Loucy (cell line): ENCODE data around the gene SRD5A1.
A peak's percentile ranks its signal among the peaks of the same experiment; 100 is the strongest.

ENCODE experiments used
- H2AFZ ChIP-seq: fragments of 200-600 bp; sonication (generic); 2 replicates; pipeline ENCODE4 v1.6.0; 2016; ENCODE audit warnings: antibody characterized with exemption, mild to moderate bottlenecking, low read length, moderate library complexity
- H3F3A ChIP-seq: fragments of 200-600 bp; 2 replicates; pipeline ENCODE4 v1.6.0; 2016; ENCODE audit warnings: antibody characterized with exemption, low read depth, mild to moderate bottlenecking
- H3K27me3 ChIP-seq: fragments of 200-600 bp; sonication (generic); 2 replicates; pipeline ENCODE4 v1.6.1; 2014; ENCODE audit warnings: low read length, mild to moderate bottlenecking; ENCODE audit not compliant: insufficient read depth, poor library complexity, severe bottlenecking
- H3K36me3 ChIP-seq: fragments of 200-600 bp; sonication (generic); 2 replicates; pipeline ENCODE4 v1.6.1; 2016; ENCODE audit warnings: low read length; ENCODE audit not compliant: insufficient read depth
- H3K4me1 ChIP-seq: fragments of 200-600 bp; sonication (generic); 2 replicates; pipeline ENCODE4 v1.5.1; 2014; ENCODE audit warnings: low read length, mild to moderate bottlenecking; ENCODE audit not compliant: insufficient read depth, poor library complexity, severe bottlenecking
- H3K4me2 ChIP-seq: fragments of 200-600 bp; sonication (generic); 2 replicates; pipeline ENCODE4 v1.6.0; 2014; ENCODE audit warnings: antibody characterized with exemption, low read length, low read depth, mild to moderate bottlenecking; ENCODE audit not compliant: poor library complexity, severe bottlenecking
- H3K4me3 ChIP-seq: fragments of 200-600 bp; sonication (generic); 2 replicates; pipeline ENCODE4 v1.5.1; 2014; ENCODE audit warnings: low read length, mild to moderate bottlenecking, mixed read lengths; ENCODE audit not compliant: poor library complexity, severe bottlenecking
- H3K79me2 ChIP-seq: fragments of 200-600 bp; sonication (generic); 2 replicates; pipeline ENCODE4 v1.6.1; 2014; ENCODE audit warnings: low read length; ENCODE audit not compliant: insufficient read depth
- H3K9ac ChIP-seq: fragments of 200-600 bp; sonication (generic); 2 replicates; pipeline ENCODE4 v1.6.0; 2014; ENCODE audit warnings: mild to moderate bottlenecking, low read depth, low read length, moderate library complexity; ENCODE audit not compliant: poor library complexity, severe bottlenecking
- H3K9me2 ChIP-seq: fragments of 200-600 bp; sonication (generic); replicated peaks from 2 replicates; pipeline ENCODE4 v1.6.1; 2016; ENCODE audit warnings: low read depth, low read length, mixed read lengths
- H3K9me3 ChIP-seq: fragments of 200-600 bp; sonication (generic); 2 replicates; pipeline ENCODE4 v1.6.1; 2014; ENCODE audit warnings: mild to moderate bottlenecking, antibody characterized with exemption, low read length, low read depth; ENCODE audit not compliant: insufficient read depth
- H4K20me1 ChIP-seq: fragments of 200-600 bp; sonication (generic); 2 replicates; pipeline ENCODE4 v1.6.0; 2014; ENCODE audit warnings: antibody characterized with exemption, low read length, mild to moderate bottlenecking; ENCODE audit not compliant: insufficient read depth, poor library complexity, severe bottlenecking
- CTCF ChIP-seq: fragments of 200-600 bp; sonication (generic); conservative IDR thresholded peaks from 2 replicates; pipeline ENCODE4 v1.5.1; 2014; ENCODE audit warnings: mild to moderate bottlenecking, antibody characterized with exemption, low read length
- EZH2phosphoT487 ChIP-seq: fragments of 200-600 bp; IDR thresholded peaks from 2 replicates; pipeline ENCODE4 v1.6.1; 2018; ENCODE audit warnings: antibody characterized with exemption, mild to moderate bottlenecking, moderate library complexity, borderline replicate concordance

Gene SRD5A1

GRCh38 chr5:6623941-6624340 lies 9.3 kb upstream of the SRD5A1 start:
- Histone ChIP-seq H3F3A (no peaks in the 10 kb centered on the region), H3K9me2 (no peaks in the 10 kb centered on the region), H3K4me1 (no peaks in the 10 kb centered on the region), H3K36me3 (peaks cover 70% of the 10 kb centered on the region), H3K27me3 (no peaks in the 10 kb centered on the region), H2AFZ (no peak overlapping the region), H3K4me2 (no peak overlapping the region), H4K20me1 (peaks cover 31% of the 10 kb centered on the region), H3K79me2 (peaks cover 63% of the 10 kb centered on the region), H3K9ac (no peak overlapping the region), H3K9me3 (no peaks in the 10 kb centered on the region), H3K4me3 (no peak overlapping the region)
- TF ChIP-seq EZH2phosphoT487, result no peak
- no peak for TF ChIP-seq CTCF

GRCh38 chr5:6626508-6626907 lies 6.7 kb upstream of the SRD5A1 start:
- H3K9me2 ChIP-seq, result no peaks in the 10 kb centered on the region
- no peak overlapping the region for H3K4me3 ChIP-seq
- H2AFZ ChIP-seq, result no peak overlapping the region
- peaks cover 51% of the 10 kb centered on the region for H3K36me3 ChIP-seq
- TF ChIP-seq CTCF, result no peak
- peaks cover 88% of the 10 kb centered on the region for H3K79me2 ChIP-seq
- no peaks in the 10 kb centered on the region for H3K27me3 ChIP-seq
- H3F3A ChIP-seq, result no peaks in the 10 kb centered on the region
- peaks cover 51% of the 10 kb centered on the region for H4K20me1 ChIP-seq
- no peaks in the 10 kb centered on the region for H3K9me3 ChIP-seq
- H3K4me2 ChIP-seq, result no peak overlapping the region
- no peak overlapping the region for H3K9ac ChIP-seq
- peaks cover 7% of the 10 kb centered on the region for H3K4me1 ChIP-seq

GRCh38 chr5:6631441-6631840 lies 1.8 kb upstream of the SRD5A1 start:
- peaks cover 10% of the 10 kb centered on the region; the same call in 1 of the 2 replicates for H3K36me3 ChIP-seq
- peak overlapping the region; percentile 97 for H3K4me3 ChIP-seq
- no peaks in the 10 kb centered on the region for H3K9me2 ChIP-seq
- H3K79me2 ChIP-seq, result peaks cover 89% of the 10 kb centered on the region
- no peak for TF ChIP-seq EZH2phosphoT487
- no peak for TF ChIP-seq CTCF
- H3K9ac ChIP-seq, result peak overlapping the region; percentile 83
- H3F3A ChIP-seq, result no peaks in the 10 kb centered on the region
- H3K4me2 ChIP-seq, result peak overlapping the region; percentile 92
- H3K9me3 ChIP-seq, result no peaks in the 10 kb centered on the region
- H4K20me1 ChIP-seq, result peaks cover 51% of the 10 kb centered on the region
- H3K4me1 ChIP-seq, result peaks cover 25% of the 10 kb centered on the region
- H3K27me3 ChIP-seq, result no peaks in the 10 kb centered on the region
- H2AFZ ChIP-seq, result no peak overlapping the region
